Measurements from ENCODE around the gene LCE5A.

LCE5A gene

GRCh38 chr1:152519851-152520250 is 9.2 kb downstream of the LCE5A start:
- no peak for TF ChIP-seq CTCF (IDR thresholded peaks at IDR 0.05; ENCODE audit: low read depth, low read length)
- no peak for DNase-seq
- H3K36me3 ChIP-seq: no peaks in the 10 kb centered on the region
- H3K27me3 ChIP-seq: peaks cover 14% of the 10 kb centered on the region
- no peaks in the 10 kb centered on the region for H3K4me1 ChIP-seq
- no peak overlapping the region for H3K4me3 ChIP-seq (ENCODE audit: low read depth, low read length)
- no peaks in the 10 kb centered on the region for H3K9me3 ChIP-seq

GRCh38 chr1:152520561-152521090 is 10.0 kb downstream of the LCE5A start:
- Histone ChIP-seq H3K4me3 (ENCODE audit: low read depth, low read length) (no peak overlapping the region), H3K27me3 (peaks cover 7% of the 10 kb centered on the region), H3K4me1 (no peaks in the 10 kb centered on the region), H3K9me3 (no peaks in the 10 kb centered on the region), H3K36me3 (no peaks in the 10 kb centered on the region)
- DNase-seq: no peak
- no peak for TF ChIP-seq CTCF (IDR thresholded peaks at IDR 0.05; ENCODE audit: low read depth, low read length)

GRCh38 chr1:152525080-152525641 is 14.6 kb downstream of the LCE5A start:
- no peak for DNase-seq
- H3K4me1 ChIP-seq: no peaks in the 10 kb centered on the region
- H3K4me3 ChIP-seq (ENCODE audit: low read depth, low read length): no peak overlapping the region
- no peaks in the 10 kb centered on the region for H3K27me3 ChIP-seq
- no peak for TF ChIP-seq CTCF (IDR thresholded peaks at IDR 0.05; ENCODE audit: low read depth, low read length)
- H3K36me3 ChIP-seq: no peaks in the 10 kb centered on the region
- no peaks in the 10 kb centered on the region for H3K9me3 ChIP-seq

- DNase-seq: peak; percentile 64
- Histone ChIP-seq H3K4me3 (ENCODE audit: low read depth, low read length) (no peak overlapping the region), H3K4me1 (no peaks in the 10 kb centered on the region), H3K9me3 (no peaks in the 10 kb centered on the region), H3K27me3 (peaks cover 7% of the 10 kb centered on the region; the same call in 1 of the 2 replicates), H3K36me3 (no peaks in the 10 kb centered on the region)
- peak; percentile 88 for TF ChIP-seq CTCF (IDR thresholded peaks at IDR 0.05; ENCODE audit: low read depth, low read length)
Measured at GRCh38 chr1:152533327-152533938, 22.8 kb downstream of the LCE5A start.

GRCh38 chr1:152535774-152536173 is 25.2 kb downstream of the LCE5A start:
- Histone ChIP-seq H3K4me1 (no peaks in the 10 kb centered on the region), H3K9me3 (no peaks in the 10 kb centered on the region), H3K36me3 (no peaks in the 10 kb centered on the region), H3K4me3 (ENCODE audit: low read depth, low read length) (no peak overlapping the region), H3K27me3 (peaks cover 7% of the 10 kb centered on the region; the same call in 1 of the 2 replicates)
- no peak for DNase-seq
- no peak for TF ChIP-seq CTCF (IDR thresholded peaks at IDR 0.05; ENCODE audit: low read depth, low read length)

GRCh38 chr1:152537496-152537895 is 26.9 kb downstream of the LCE5A start:
- no peak overlapping the region for H3K4me3 ChIP-seq (ENCODE audit: low read depth, low read length)
- no peak for TF ChIP-seq CTCF (IDR thresholded peaks at IDR 0.05; ENCODE audit: low read depth, low read length)
- no peak for DNase-seq
- no peaks in the 10 kb centered on the region for H3K36me3 ChIP-seq
- H3K9me3 ChIP-seq: no peaks in the 10 kb centered on the region
- no peaks in the 10 kb centered on the region for H3K4me1 ChIP-seq
- peaks cover 7% of the 10 kb centered on the region; the same call in 1 of the 2 replicates for H3K27me3 ChIP-seq
